ENCODE data around the gene MRGPRD. TPM values are rescaled to one million over a fixed set of nuclear protein-coding genes. Genes with fewer than 3 reads are reported as not detected.

The MRGPRD gene
- total RNA-seq, 5 donors from 2014 or later (not counting 1 experiment from before 2014, with no cell fraction given): not detected

DNA sequence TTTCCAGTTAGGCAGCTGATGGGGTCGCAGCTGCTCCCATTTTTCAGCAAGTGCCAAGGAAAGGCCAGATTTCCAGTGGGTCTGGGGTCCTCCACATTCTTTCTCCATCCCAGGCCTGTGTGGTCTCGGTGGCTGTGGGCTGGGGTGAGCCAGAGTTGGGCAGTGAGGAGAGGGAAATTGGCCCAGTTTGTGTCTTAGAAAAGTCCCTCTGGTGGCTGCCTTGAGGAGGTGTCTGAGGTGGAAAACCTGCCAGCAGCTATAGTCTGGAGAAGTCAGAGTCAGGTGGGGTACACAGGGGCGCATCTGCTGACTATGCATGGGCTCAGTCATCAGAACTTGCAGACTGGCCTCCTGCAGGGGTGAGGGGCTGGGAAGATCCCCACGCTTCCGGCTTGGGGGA, 30.5 kb downstream of the MRGPRD start:
- H3K36me3 Mint-ChIP-seq: no peaks in the 10 kb centered on the region
- Histone ChIP-seq H3K9me3 (no peaks in the 10 kb centered on the region), H3K36me3 (ENCODE audit: control insufficient read depth in 2 of 2, extremely low read depth in 1 of 2, insufficient read depth in 1 of 2, low read length in 1 of 2) (no peaks in the 10 kb centered on the region), H3K4me1 (ENCODE audit: control insufficient read depth in 1 of 2, extremely low read depth in 1 of 2, insufficient read depth in 2 of 2, low read length in 2 of 2) (no peaks in the 10 kb centered on the region), H3K27me3 (replicated peaks in 1 of 2; ENCODE audit: control insufficient read depth in 2 of 2, extremely low read depth in 1 of 2, insufficient read depth in 2 of 2, low read length in 1 of 2) (peaks cover 0 to 8% of the 10 kb centered on the region in 2 experiments), H3K27ac (ENCODE audit: low read length) (no peak overlapping the region), H3K4me3 (ENCODE audit: control insufficient read depth in 1 of 2, extremely low read depth in 1 of 2, low read length in 1 of 2) (no peak overlapping the region)
- H3K4me1 Mint-ChIP-seq: peaks cover under 1 to 6% (median 5%) of the 10 kb centered on the region in 3 donors
- H3K27ac Mint-ChIP-seq: no peak overlapping the region
- WGBS (ENCODE audit: insufficient coverage): 33% methylated on average over 1 of the region's 5 CpGs
- H3K9me3 Mint-ChIP-seq: no peaks in the 10 kb centered on the region
- H3K4me3 Mint-ChIP-seq: no peak overlapping the region
- DNase-seq (no peak), ATAC-seq (replicated peaks in 1 of 4) (no peak)
- ChIA-PET CTCF (no interaction called here), POLR2A (no interaction called here)
- no peaks in the 10 kb centered on the region for H3K27me3 Mint-ChIP-seq

DNA sequence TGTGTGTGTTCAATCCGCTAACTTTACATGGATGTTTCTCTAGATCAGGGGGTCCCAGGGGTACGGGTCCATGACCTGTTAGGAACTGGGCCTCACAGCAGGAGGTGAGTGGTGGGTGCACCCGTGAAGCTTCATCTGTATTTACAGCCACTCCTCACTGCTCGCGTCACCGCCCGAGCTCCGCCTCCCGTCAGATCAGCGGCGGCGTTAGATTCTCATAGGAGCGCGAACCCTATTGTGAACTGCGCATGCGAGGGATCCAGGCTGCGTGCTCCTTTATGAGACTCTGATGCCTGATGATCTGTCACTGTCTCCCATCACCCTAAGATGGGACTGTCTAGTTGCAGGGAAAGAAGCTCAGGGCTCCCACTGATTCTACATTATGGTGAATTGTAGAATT, 31.9 kb downstream of the MRGPRD start:
- no peak overlapping the region for H3K4me3 ChIP-seq (ENCODE audit: control insufficient read depth in 1 of 2, extremely low read depth in 1 of 2, low read length in 1 of 2)
- no peaks in the 10 kb centered on the region for H3K36me3 Mint-ChIP-seq
- no peaks in the 10 kb centered on the region for H3K36me3 ChIP-seq (ENCODE audit: control insufficient read depth in 2 of 2, extremely low read depth in 1 of 2, insufficient read depth in 1 of 2, low read length in 1 of 2)
- no peaks in the 10 kb centered on the region for H3K9me3 Mint-ChIP-seq
- peaks cover 0 to 4% of the 10 kb centered on the region in 2 experiments for H3K27me3 ChIP-seq (replicated peaks in 1 of 2; ENCODE audit: control insufficient read depth in 2 of 2, extremely low read depth in 1 of 2, insufficient read depth in 2 of 2, low read length in 1 of 2)
- DNase-seq (no peak), ATAC-seq (replicated peaks in 1 of 4) (no peak)
- H3K4me1 ChIP-seq (ENCODE audit: control insufficient read depth in 1 of 2, extremely low read depth in 1 of 2, insufficient read depth in 2 of 2, low read length in 2 of 2): no peaks in the 10 kb centered on the region
- ChIA-PET CTCF (interaction anchor here in 1 of 2 donors (0.7 kb wide), 1 partner anchor 9 kb away, joined by 4 read pairs; no protein-coding TSS in a partner anchor), POLR2A (no interaction called here)
- no peak overlapping the region for H3K27ac Mint-ChIP-seq
- no peak overlapping the region for H3K27ac ChIP-seq (ENCODE audit: low read length)
- H3K4me3 Mint-ChIP-seq: no peak overlapping the region
- no peaks in the 10 kb centered on the region for H3K9me3 ChIP-seq
- H3K4me1 Mint-ChIP-seq: peaks cover 0 to 5% (median 4%) of the 10 kb centered on the region in 3 donors
- H3K27me3 Mint-ChIP-seq: no peaks in the 10 kb centered on the region
- WGBS (ENCODE audit: insufficient coverage): 100% methylated on average over 5 of the region's 17 CpGs

DNA sequence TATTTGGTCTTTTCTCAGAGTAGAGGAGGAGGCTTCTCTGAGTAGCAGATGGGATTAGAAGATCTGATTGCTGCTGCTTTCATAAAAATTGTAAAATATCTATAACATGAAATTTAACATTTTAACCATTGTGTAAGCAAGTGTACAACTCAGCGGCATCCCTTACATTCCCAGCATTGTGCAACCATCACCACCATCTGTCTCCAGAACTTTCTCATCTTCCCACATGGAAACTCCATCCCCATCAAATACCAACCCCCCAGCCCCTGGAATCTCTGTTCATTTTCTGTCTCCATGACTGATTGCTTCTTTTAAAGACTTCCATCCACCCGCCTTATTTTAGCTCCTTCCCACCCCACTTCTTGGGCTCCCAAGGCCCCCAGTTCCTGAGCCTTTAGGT, 32.3 kb downstream of the MRGPRD start:
- H3K4me3 ChIP-seq (ENCODE audit: control insufficient read depth in 1 of 2, extremely low read depth in 1 of 2, low read length in 1 of 2): no peak overlapping the region
- WGBS (ENCODE audit: insufficient coverage): 100% methylated on average over 1 of the region's 2 CpGs
- ChIA-PET POLR2A (no interaction called here), CTCF (interaction anchor here in 1 of 2 donors (0.7 kb wide), 1 partner anchor 10 kb away, joined by 4 read pairs; no protein-coding TSS in a partner anchor)
- H3K4me1 ChIP-seq (ENCODE audit: control insufficient read depth in 1 of 2, extremely low read depth in 1 of 2, insufficient read depth in 2 of 2, low read length in 2 of 2): no peaks in the 10 kb centered on the region
- Mint-ChIP-seq H3K9me3 (no peaks in the 10 kb centered on the region), H3K27me3 (no peaks in the 10 kb centered on the region), H3K27ac (no peak overlapping the region), H3K36me3 (no peaks in the 10 kb centered on the region), H3K4me1 (peaks cover 0 to 5% (median 4%) of the 10 kb centered on the region in 3 donors), H3K4me3 (no peak overlapping the region)
- no peak overlapping the region for H3K27ac ChIP-seq (ENCODE audit: low read length)
- H3K9me3 ChIP-seq: no peaks in the 10 kb centered on the region
- H3K36me3 ChIP-seq (ENCODE audit: control insufficient read depth in 2 of 2, extremely low read depth in 1 of 2, insufficient read depth in 1 of 2, low read length in 1 of 2): no peaks in the 10 kb centered on the region
- peaks cover 0 to 4% of the 10 kb centered on the region in 2 experiments for H3K27me3 ChIP-seq (replicated peaks in 1 of 2; ENCODE audit: control insufficient read depth in 2 of 2, extremely low read depth in 1 of 2, insufficient read depth in 2 of 2, low read length in 1 of 2)
- DNase-seq: no peak
- no peak for ATAC-seq (replicated peaks in 1 of 4)

DNA sequence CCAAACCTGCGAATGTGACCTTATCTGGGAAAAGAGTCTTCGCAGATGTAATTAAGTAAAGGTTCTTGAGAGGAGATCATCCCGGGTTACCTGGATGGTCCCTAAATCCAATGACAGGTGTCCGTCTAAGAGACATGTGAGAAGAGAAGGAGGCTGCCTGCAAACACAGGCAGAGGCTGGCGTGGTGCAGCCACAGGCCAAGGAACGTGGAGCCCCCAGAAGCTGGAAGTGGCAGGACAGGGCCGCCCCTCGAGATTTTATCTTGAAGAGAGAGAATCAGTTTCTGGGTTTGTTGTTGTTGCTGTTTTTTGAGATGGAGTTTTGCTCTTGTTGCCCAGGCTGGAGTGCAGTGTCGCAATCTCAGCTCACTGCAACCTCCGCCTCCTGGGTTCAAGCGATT, 33.6 kb downstream of the MRGPRD start:
- WGBS (ENCODE audit: insufficient coverage): 65% methylated on average over 5 of the region's 11 CpGs

DNA sequence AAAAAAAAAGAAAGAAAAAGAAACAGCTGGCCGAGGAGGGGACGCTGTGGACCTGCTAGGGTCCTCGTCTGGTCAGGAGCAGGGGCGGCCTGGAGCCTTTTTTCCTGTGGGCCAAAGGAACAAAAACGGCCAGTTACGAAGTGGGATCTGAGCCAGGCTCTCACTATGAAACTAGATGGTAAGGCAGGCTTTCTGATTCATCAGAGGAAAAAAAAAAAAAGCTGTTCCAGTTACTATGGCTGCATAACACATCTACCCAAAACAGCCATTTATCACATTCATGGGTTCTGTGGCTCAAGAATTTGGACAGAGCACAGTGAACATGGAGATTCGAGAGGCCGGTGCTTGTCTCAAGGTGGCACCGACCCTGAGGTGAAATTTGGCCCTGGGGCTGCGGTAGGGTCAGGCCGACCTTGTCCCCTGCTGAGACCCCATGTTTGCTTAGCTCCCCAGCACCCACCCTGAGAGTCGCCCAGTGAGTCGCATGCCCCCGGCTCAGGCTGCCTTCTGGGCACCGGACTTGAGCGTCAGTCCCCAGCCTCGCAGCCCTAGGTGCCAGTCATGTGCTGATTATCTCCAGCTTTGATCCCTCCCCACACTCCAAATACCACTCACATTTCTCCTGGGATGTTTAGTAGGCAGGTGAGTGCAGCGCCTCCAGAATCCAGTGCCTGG, 34.2 kb downstream of the MRGPRD start:
- 92% methylated on average over 10 of the region's 18 CpGs for whole genome bisulfite sequencing (ENCODE audit: insufficient coverage)
- Mint-ChIP-seq H3K27ac (no peak overlapping the region), H3K36me3 (no peaks in the 10 kb centered on the region), H3K9me3 (no peaks in the 10 kb centered on the region), H3K4me3 (no peak overlapping the region), H3K27me3 (no peaks in the 10 kb centered on the region), H3K4me1 (peaks cover 0 to 5% (median 4%) of the 10 kb centered on the region in 3 donors)
- H3K4me1 ChIP-seq (ENCODE audit: control insufficient read depth in 1 of 2, extremely low read depth in 1 of 2, insufficient read depth in 2 of 2, low read length in 2 of 2): no peaks in the 10 kb centered on the region
- H3K27ac ChIP-seq (ENCODE audit: low read length): no peak overlapping the region
- peaks cover 0 to 4% of the 10 kb centered on the region in 2 experiments for H3K27me3 ChIP-seq (replicated peaks in 1 of 2; ENCODE audit: control insufficient read depth in 2 of 2, extremely low read depth in 1 of 2, insufficient read depth in 2 of 2, low read length in 1 of 2)
- ChIA-PET POLR2A (no interaction called here), CTCF (no interaction called here)
- ATAC-seq (replicated peaks in 1 of 4) (no peak), DNase-seq (no peak)
- H3K9me3 ChIP-seq: no peaks in the 10 kb centered on the region
- H3K36me3 ChIP-seq (ENCODE audit: control insufficient read depth in 2 of 2, extremely low read depth in 1 of 2, insufficient read depth in 1 of 2, low read length in 1 of 2): no peaks in the 10 kb centered on the region
- no peak overlapping the region for H3K4me3 ChIP-seq (ENCODE audit: control insufficient read depth in 1 of 2, extremely low read depth in 1 of 2, low read length in 1 of 2)

More for the DNA sequence above, 33.6 kb downstream of the MRGPRD start:
- no peaks in the 10 kb centered on the region for H3K36me3 Mint-ChIP-seq
- H3K4me3 Mint-ChIP-seq: no peak overlapping the region
- Histone ChIP-seq H3K9me3 (no peaks in the 10 kb centered on the region), H3K36me3 (ENCODE audit: control insufficient read depth in 2 of 2, extremely low read depth in 1 of 2, insufficient read depth in 1 of 2, low read length in 1 of 2) (no peaks in the 10 kb centered on the region), H3K27me3 (replicated peaks in 1 of 2; ENCODE audit: control insufficient read depth in 2 of 2, extremely low read depth in 1 of 2, insufficient read depth in 2 of 2, low read length in 1 of 2) (peaks cover 0 to 4% of the 10 kb centered on the region in 2 experiments), H3K4me1 (ENCODE audit: control insufficient read depth in 1 of 2, extremely low read depth in 1 of 2, insufficient read depth in 2 of 2, low read length in 2 of 2) (no peaks in the 10 kb centered on the region), H3K27ac (ENCODE audit: low read length) (no peak overlapping the region), H3K4me3 (ENCODE audit: control insufficient read depth in 1 of 2, extremely low read depth in 1 of 2, low read length in 1 of 2) (no peak overlapping the region)
- ATAC-seq (replicated peaks in 1 of 4) (no peak), DNase-seq (no peak)
- ChIA-PET CTCF (no interaction called here), POLR2A (no interaction called here)
- no peaks in the 10 kb centered on the region for H3K27me3 Mint-ChIP-seq
- no peaks in the 10 kb centered on the region for H3K9me3 Mint-ChIP-seq
- no peak overlapping the region for H3K27ac Mint-ChIP-seq
- peaks cover 0 to 5% (median 4%) of the 10 kb centered on the region in 3 donors for H3K4me1 Mint-ChIP-seq

DNA sequence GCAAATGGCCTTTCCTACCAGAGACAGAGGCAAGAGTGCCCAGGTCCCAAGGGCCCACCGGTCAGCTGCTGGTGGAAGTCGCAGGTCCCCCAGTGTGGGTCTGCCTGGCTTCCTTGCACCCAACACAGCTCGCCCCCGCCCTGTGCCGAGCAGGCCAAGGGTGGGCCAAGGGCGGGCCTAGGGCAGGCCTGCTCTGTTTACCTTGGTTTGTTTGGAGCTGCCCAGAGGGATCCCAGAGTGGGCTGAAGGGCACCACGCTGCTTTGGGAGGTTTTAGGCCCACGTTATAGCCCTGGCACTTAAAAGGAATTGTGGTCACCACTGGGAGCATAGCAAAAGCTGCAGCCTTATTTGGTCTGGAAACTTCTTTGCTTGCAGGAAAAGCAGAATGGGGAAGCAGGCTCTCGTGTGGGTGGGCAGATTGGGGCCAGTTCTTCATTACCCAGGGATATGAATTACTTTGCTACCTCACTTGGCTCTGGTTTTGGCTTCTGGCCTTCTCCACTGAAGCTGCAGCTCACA, 38.0 kb downstream of the MRGPRD start:
- peaks cover 13% of the 10 kb centered on the region for H3K36me3 Mint-ChIP-seq
- Histone ChIP-seq H3K9me3 (no peaks in the 10 kb centered on the region), H3K4me1 (ENCODE audit: control insufficient read depth in 1 of 2, extremely low read depth in 1 of 2, insufficient read depth in 2 of 2, low read length in 2 of 2) (no peaks in the 10 kb centered on the region), H3K27ac (ENCODE audit: low read length) (no peak overlapping the region), H3K4me3 (ENCODE audit: control insufficient read depth in 1 of 2, extremely low read depth in 1 of 2, low read length in 1 of 2) (no peak overlapping the region), H3K36me3 (ENCODE audit: control insufficient read depth in 2 of 2, extremely low read depth in 1 of 2, insufficient read depth in 1 of 2, low read length in 1 of 2) (peaks cover 6 to 26% of the 10 kb centered on the region in 2 donors), H3K27me3 (replicated peaks in 1 of 2; ENCODE audit: control insufficient read depth in 2 of 2, extremely low read depth in 1 of 2, insufficient read depth in 2 of 2, low read length in 1 of 2) (no peaks in the 10 kb centered on the region)
- H3K27ac Mint-ChIP-seq: no peak overlapping the region
- POLR2A ChIA-PET: no interaction called here
- H3K4me1 Mint-ChIP-seq: peaks cover 0 to under 1% (median 0%) of the 10 kb centered on the region in 3 donors
- CTCF ChIA-PET: no interaction called here
- H3K27me3 Mint-ChIP-seq: no peaks in the 10 kb centered on the region
- no peak for DNase-seq
- no peak for ATAC-seq (replicated peaks in 1 of 4)
- whole genome bisulfite sequencing (ENCODE audit: insufficient coverage): 86% methylated on average over 8 of the region's 9 CpGs
- H3K9me3 Mint-ChIP-seq: no peaks in the 10 kb centered on the region
- no peak overlapping the region for H3K4me3 Mint-ChIP-seq
